K562 (cell line): ENCODE measurements around the gene RBM45. TPM values are rescaled to one million over a fixed set of nuclear protein-coding genes. Genes with fewer than 3 reads are reported as not detected.

Experiments
- CGGBP1 ChIP-seq: fragments of 250-450 bp; sonication (Bioruptor Pico); IDR thresholded peaks from 2 replicates; pipeline ENCODE4 v1.9.0; 2021; ENCODE audit warnings: mild to moderate bottlenecking
- ELK1 ChIP-seq: sonication (generic); formaldehyde crosslinking; IDR thresholded peaks from 2 replicates; pipeline ENCODE4 v1.8.1; 2022; ENCODE audit warnings: missing genetic modification reagents
- KDM1A ChIP-seq, 2 experiments: fragments of 450-650 bp; IDR thresholded peaks; 2 replicates each; pipeline ENCODE4 v1.6.1; 2016; ENCODE audit warnings: mild to moderate bottlenecking in 2 of 2
- KLF16 ChIP-seq: IDR thresholded peaks from 2 replicates; pipeline ENCODE4 v1.6.1; 2016; ENCODE audit warnings: antibody characterized with exemption
- RERE ChIP-seq: sonication (generic); formaldehyde crosslinking; IDR thresholded peaks from 2 replicates; pipeline ENCODE4 v1.8.0; 2023; ENCODE audit warnings: missing genetic modification reagents, mild to moderate bottlenecking, borderline replicate concordance
- SNRNP70 ChIP-seq: fragments of 200-400 bp; formaldehyde crosslinking; optimal IDR thresholded peaks from 2 replicates; pipeline ENCODE3; 2017; ENCODE audit warnings: low read depth, low read length
- USF2 ChIP-seq: sonication (generic); formaldehyde crosslinking; IDR thresholded peaks from 2 replicates; pipeline ENCODE4 v1.5.0; 2020; ENCODE audit warnings: missing genetic modification reagents
- ZBTB40 ChIP-seq, 2 experiments: fragments of 450-650 bp in 1 of 2; sonication (generic) in 1 of 2; formaldehyde crosslinking in 1 of 2; IDR thresholded peaks; 2 replicates each; pipeline versions ENCODE4 v1.7.1 to v1.9.0; 2016 to 2022; ENCODE audit warnings: inconsistent platforms in 1 of 2, mild to moderate bottlenecking in 1 of 2, missing genetic modification reagents in 1 of 2
- polyA plus RNA-seq, 8 experiments: library from polyadenylated mRNA; depleted of rRNA in 4 of 8; stranded (reverse) in 5 of 8; unstranded in 3 of 8; fragments of >200 nt; fragmentation: Nextera tagmentation in 2 of 8; fragmentation: Illumina TruSeq in 1 of 8; extraction: Ambion mirVana in 2 of 8; extraction: Trizol in 1 of 8; gene quantifications; 2 replicates each; pipeline versions ENCODE4 v1.2.1 to v1.2.3, GENCODE V29; 2011 to 2014; ENCODE audit warnings: inconsistent platforms in 1 of 8, missing spikeins in 1 of 8
- total RNA-seq, 7 experiments: library from RNA; depleted of rRNA in 6 of 7; stranded (reverse); fragments of >200 nt in 6 of 7; fragmentation: Illumina TruSeq in 2 of 7; extraction: Trizol in 2 of 7; gene quantifications; 2 replicates each; pipeline versions ENCODE4 v1.2.1 to v1.2.3, GENCODE V29; 2011 to 2021; ENCODE audit warnings: low replicate concordance in 1 of 7

Gene RBM45
- total and polyA plus RNA-seq, 9 of the 15 experiments (the other 6 are each of a cell fraction or from before 2014, with no cell fraction given), result 6.7 to 22.0 (median 15.0) TPM

GRCh38 chr2:178112202-178113152, at the start of gene RBM45 (continued):
- no peak for TF ChIP-seq SNRNP70
- no peak for TF ChIP-seq USF2
- no peak for TF ChIP-seq CGGBP1 (CRISPR knock-in tag)
- TF ChIP-seq KLF16, result peak; percentile 59; the same call in 1 of the 2 replicates
- TF ChIP-seq KDM1A (IDR thresholded peaks at IDR 0.05), result no peak
- no peak for TF ChIP-seq ELK1
- peak; percentile 91; the same call in 1 of the 2 replicates for TF ChIP-seq RERE (CRISPR knock-in tag)
- peak; percentile 91 for TF ChIP-seq ZBTB40 (IDR thresholded peaks at IDR 0.05)
- TF ChIP-seq ZBTB40 (CRISPR knock-in tag; IDR thresholded peaks at IDR 0.05), result no peak
